Measurements from ENCODE around the gene HOXD11.

Gene HOXD11

DNA sequence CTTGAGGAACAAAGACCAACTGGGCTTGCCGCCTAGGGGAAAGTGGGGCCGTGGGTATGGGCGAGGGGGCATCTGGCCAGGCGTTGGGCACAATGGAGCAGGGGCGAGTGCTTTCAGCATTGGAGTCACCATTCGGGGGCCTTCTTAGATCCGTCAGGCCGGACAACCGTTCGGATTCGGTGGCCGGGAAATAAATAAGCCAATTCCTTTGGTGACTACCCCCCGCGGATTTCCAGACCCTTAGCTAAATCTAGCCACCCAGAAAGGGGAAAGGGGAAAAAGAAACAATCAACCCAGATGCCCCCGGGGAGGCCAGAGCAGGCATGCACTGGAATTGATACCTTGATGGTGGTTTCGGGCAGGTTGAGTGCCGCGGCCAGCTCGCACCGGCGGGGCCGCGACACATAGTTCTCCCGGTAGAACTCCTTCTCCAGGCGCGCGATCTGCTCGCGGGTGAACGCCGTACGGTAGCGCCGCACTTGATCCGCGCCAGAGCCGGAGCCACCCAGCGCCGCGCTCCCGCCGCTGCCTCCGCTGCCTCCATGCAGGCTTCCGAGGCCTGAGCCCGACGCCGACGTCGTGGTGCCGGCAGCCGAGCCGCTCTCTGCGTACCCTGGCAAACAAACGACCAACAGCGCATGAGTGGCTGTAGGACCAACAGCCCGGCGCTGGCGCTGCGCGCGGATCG, 25.1 kb upstream of the HOXD11 start:
- DNase-seq (ENCODE audit: low spot score) = no peak

DNA sequence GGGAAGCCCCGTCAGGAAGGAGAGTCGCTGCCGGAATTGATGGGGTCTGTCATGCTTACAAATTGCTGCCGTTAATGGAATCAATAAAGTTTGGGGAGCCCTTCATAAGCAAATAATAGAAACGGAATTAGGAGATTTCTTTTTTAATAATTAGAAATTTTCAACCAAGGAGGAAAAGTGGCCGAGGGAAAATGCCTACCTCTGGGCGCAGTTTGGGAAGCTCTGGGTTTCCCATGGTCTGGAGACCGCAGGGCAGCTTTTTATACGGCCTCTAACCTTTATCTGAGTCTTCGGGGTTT, 24.6 kb upstream of the HOXD11 start:
- DNase-seq (ENCODE audit: low spot score) = no peak

DNA sequence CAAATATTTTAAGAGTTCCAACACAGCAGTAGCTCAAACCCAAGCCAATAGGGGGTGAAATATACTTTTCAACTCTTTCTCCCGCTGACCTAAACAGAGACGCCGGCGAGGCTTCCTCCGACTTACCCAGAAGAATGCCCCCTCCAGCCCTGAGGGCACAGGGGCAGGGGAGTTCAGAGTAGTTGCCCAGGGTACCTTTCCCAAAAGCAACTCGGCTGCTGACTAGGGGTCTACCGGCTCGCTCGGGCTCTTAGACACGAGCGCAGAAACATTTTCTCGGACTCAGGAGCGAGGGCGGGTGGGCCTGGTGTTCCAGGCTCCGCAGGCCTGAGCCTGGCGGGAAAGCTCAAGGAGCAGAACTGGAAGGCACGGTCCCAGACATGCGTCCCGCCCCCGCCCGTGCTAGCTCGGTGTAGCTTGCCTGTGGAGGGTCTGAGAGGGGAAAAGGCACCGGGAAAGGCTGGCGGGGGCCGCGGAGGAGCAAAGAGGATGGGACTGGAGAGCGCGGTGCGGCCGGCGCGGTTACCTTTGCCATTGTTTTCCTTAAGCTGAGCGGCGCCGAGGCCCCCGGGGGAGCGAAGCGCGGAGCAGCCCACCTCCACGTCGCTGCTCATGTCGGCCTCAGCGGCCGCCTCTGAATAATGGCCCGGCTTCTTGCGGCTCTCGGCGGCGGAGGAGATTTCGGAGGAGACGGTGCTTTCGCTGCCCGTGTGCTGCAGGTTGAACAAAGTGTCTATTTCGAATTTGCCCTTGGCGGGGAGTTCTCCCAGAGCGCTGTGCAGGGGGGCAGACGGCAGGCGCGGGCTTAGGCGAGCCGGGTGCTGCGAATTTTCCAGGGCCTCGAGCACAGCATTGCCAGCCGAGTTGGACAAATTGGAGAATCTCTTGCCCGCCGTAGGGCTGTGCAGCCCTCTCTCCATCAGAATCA, 24.0 kb upstream of the HOXD11 start:
- no peak for DNase-seq (ENCODE audit: low spot score)

DNA sequence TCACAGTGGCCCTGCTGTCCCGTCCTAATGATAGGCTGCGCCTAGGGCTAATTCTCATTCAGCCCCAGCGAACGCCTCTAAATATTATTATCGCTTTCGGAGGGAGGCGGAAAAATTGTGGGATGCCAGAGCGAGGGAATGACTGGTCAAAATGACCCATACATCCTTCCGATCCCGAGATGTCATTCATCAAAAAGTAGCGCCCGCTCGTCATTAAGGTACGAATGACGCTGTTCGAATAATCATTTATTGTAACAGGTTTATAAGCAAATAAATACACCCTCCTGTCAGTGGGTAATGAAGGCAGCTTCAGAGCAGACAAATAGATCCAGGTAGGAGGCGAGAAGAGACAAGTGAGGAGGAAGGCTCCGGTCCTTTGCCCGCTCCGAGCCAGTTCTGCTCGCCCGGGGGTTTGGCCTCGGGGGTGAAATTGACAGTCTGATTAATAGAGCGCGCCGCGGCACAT, 23.3 kb upstream of the HOXD11 start, which contains the start of gene EVX2:
Gene EVX2, minus strand, starts transcription at position 167 of the 466 bp plus-strand sequence. CDS start 186 bp downstream, outside the sequence.
- no peak for DNase-seq (ENCODE audit: low spot score)

GRCh38 chr2:176084611-176085119, 22.4 kb upstream of the HOXD11 start:
- DNase-seq (ENCODE audit: low spot score) = no peak

- no peak for DNase-seq (ENCODE audit: low spot score)
Observed at GRCh38 chr2:176085120-176085788, 21.8 kb upstream of the HOXD11 start.

GRCh38 chr2:176085861-176086771, 21.0 kb upstream of the HOXD11 start:
- no peak for DNase-seq (ENCODE audit: low spot score)

DNA sequence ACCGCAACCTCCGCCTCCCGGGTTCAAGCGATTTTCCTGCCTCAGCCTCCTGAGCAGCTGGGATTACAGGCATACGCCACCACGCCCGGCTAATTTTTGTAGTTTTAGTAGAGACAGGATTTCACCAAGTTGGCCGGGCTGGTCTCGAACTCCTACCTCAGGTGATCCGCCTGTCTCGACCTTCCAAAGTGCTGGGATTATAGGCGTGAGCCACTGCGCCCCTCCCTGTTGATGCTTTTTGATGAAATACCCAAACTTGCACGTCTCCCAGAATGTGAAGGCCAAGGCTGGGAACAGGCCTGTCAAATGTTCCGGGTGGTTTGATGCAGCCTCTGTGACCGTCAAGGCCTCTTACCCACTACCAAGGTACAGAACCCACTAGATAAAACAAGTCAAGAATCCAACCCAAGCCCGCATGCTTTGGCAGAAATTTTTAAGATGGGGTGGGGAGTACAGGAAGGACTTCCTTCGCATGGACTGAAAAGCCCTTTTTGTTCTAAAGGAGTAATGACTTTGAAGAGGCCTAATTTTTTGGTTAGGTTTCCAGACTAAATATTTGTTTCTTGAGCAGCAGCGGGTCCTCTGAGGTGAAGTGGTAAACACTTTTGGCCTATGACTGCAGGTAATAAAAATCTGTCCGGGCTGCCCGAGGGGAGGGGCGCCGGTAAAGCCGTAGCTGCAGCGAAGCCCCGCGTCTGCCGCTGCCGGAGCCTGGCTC, 19.6 kb upstream of the HOXD11 start:
- DNase-seq (ENCODE audit: low spot score) = no peak

DNA sequence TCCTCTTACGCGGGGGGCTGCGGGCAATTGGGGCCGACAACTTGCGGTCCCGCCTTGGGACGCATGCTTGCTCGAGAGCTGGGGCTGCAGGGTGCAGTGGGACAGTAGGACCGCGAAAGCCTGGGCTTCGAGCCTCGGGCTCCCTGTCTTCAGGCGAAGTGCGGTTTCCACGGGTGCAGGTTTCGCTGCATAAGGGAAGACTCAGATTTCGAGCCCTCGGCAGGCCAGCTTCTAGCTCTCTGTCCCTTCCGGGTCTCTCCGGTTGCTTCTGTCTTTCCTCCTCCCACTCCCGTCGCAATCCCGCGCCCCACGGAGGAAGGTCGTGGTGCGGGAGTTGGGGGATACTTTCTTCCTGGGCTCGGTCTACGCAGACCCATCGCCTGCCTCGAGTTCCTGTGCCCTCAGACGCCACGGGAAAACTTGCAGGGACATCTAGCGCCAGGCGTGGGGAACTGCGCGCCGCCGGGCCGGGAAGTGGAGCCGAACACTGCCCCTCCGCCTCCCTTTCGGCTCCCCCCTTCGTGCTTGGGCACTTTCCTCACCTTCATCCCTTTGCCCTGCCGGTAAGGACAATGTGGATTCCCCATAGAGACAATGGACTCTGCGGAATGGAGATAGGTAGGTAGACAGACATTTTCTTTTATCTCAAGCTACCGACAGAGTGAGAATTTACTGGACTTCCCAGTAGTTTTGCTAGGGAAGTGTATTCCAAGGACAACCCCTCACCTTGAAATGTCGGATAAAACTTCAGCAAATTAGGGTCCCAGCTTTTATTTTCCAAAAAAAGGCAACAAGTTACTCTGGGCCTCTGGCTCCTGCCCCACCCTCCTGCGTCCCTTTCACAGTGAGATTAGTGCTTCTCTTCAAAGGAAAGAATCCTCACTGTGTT, 18.8 kb upstream of the HOXD11 start:
- DNase-seq (ENCODE audit: low spot score) = peak; percentile 64

GRCh38 chr2:176088937-176089842, 17.9 kb upstream of the HOXD11 start:
- DNase-seq (ENCODE audit: low spot score) = no peak

DNA sequence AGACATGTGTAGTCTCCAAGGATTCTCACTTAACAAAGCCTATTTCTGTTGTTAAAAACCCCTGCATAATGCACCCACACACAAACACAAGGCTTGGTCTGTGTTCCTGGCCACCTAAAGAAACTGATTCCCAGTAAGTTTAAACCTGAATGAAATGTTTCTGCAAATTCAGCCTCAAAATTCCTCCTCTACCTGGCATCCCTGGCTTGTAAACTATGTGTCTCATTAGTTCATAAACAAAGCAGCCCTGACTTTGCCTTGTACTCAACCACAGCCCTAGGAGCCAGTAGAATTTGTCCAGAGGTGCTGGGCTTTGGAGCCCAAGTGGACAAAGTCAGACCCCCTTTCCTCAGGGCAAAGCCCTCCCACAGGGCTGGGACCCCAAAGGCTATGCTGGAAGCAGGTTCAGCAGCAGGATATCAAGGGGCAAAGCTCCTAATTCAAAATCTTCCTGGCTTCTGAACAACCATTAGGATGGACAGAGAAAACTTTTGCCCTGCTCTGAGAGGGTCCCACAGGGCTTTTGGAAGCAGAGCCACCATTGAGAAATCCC, 17.2 kb upstream of the HOXD11 start:
- DNase-seq (ENCODE audit: low spot score) = no peak

GRCh38 chr2:176090862-176091261, 16.2 kb upstream of the HOXD11 start:
- no peak for DNase-seq (ENCODE audit: low spot score)

DNA sequence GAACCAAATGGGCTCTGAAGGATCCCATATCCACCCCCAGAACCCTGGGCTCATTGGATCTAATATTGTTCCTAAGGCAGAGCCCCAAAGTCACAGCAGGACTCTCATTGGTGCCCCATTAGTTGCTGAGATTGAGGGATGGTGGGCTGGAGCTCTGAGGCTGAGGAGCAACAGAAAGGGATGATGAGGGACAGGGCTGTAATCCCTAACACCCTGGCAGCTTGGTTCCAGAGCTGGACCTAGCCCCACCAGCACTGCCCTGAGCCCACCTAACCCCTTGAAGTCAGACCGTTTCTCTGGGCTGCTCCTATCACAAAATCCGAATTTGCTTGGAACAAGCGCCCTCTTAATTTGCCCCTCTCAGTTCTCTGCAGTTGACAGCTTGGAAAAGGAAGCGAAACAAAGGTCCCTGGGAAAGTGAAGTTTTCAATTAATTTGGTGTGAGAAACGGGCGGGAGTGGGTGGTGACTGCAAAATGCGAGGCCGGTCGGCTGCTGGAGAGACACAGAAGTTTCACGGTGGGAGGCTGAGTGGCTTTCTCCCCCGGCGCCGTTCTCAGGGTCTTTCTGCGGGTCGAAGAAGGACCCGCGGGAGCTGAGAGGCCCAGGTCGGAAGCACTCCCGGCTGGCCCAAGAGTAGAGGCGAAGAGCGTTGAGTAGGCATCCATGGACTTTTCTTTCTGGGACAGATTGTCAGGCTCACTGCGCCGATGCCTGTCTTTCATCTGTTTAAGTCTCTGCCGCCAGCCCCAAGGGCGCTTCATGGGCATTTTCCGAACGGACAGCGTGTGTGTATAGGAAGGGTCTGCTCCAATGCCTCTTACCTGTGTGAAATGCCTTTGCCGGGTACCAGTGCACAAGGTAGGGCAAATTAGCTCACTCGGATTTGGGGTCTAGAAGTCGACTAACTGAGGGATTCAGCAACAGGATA, 15.5 kb upstream of the HOXD11 start:
- DNase-seq (ENCODE audit: low spot score) = no peak

GRCh38 chr2:176092270-176093144, 14.6 kb upstream of the HOXD11 start, which contains the start of gene HOXD13:
HOXD13 (plus strand) TSS chr2:176092721; CDS start chr2:176092891, 170 bp downstream.
- DNase-seq (ENCODE audit: low spot score) = peak; percentile 67

DNA sequence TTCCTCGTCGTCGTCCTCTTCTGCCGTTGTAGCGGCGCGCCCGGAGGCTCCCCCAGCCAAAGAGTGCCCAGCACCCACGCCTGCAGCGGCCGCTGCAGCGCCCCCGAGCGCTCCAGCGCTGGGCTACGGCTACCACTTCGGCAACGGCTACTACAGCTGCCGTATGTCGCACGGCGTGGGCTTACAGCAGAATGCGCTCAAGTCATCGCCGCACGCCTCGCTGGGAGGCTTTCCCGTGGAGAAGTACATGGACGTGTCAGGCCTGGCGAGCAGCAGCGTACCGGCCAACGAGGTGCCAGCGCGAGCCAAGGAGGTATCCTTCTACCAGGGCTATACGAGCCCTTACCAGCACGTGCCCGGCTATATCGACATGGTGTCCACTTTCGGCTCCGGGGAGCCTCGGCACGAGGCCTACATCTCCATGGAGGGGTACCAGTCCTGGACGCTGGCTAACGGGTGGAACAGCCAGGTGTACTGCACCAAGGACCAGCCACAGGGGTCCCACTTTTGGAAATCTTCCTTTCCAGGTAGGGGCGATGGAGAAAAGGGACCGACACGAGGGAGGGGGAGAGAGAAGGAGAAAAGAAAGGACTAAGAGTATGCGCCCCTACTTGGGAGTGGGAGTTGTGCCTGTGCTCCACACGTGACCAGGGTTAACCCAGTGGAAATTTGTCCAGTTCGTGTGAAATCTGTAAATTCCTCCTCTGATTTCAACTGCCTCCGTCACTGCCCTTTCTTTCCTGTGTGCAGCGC, 13.8 kb upstream of the HOXD11 start:
- no peak for DNase-seq (ENCODE audit: low spot score)

Data from iPS-NIHi11 (cell line).